KMS-11 (cell line): ENCODE results near the gene MALL.
"Not testable (repeated sequence)": the region's sequence is repeated elsewhere in the genome, so short reads cannot be mapped to it uniquely, and the experiment has no call there.

ENCODE experiments used
- H2AFZ ChIP-seq: fragments of 200-600 bp; sonication (generic); 2 replicates; pipeline ENCODE4 v1.6.1; 2016; ENCODE audit warnings: antibody characterized with exemption, mixed run types, low read depth
- H3K27ac ChIP-seq: fragments of 200-600 bp; sonication (generic); 2 replicates; pipeline ENCODE4 v1.6.1; 2016; ENCODE audit warnings: mild to moderate bottlenecking, mixed run types
- H3K27me3 ChIP-seq: fragments of 200-600 bp; sonication (generic); 2 replicates; pipeline ENCODE4 v1.6.1; 2017; ENCODE audit warnings: mild to moderate bottlenecking, low read depth, mixed run types, moderate library complexity; ENCODE audit not compliant: insufficient read depth
- H3K36me3 ChIP-seq: fragments of 200-600 bp; sonication (generic); 2 replicates; pipeline ENCODE4 v1.6.1; 2017; ENCODE audit warnings: mild to moderate bottlenecking, mixed run types; ENCODE audit not compliant: insufficient read depth
- H3K4me1 ChIP-seq: fragments of 200-600 bp; sonication (generic); 2 replicates; pipeline ENCODE4 v1.6.1; 2016; ENCODE audit warnings: mild to moderate bottlenecking, low read depth, mixed run types; ENCODE audit not compliant: poor library complexity, severe bottlenecking
- H3K4me2 ChIP-seq: fragments of 200-600 bp; sonication (generic); 2 replicates; pipeline ENCODE4 v1.7.0; 2016; ENCODE audit warnings: mild to moderate bottlenecking, mixed run types
- H3K4me3 ChIP-seq: fragments of 200-600 bp; sonication (generic); IDR thresholded peaks from 2 replicates; pipeline ENCODE4 v1.6.1; 2017; ENCODE audit warnings: low read depth, low read length, mixed read lengths; ENCODE audit not compliant: insufficient read depth
- H3K79me2 ChIP-seq: fragments of 200-600 bp; sonication (generic); 2 replicates; pipeline ENCODE4 v1.6.1; 2016; ENCODE audit warnings: low read depth, mixed run types; ENCODE audit not compliant: insufficient read depth
- H3K9ac ChIP-seq: fragments of 200-600 bp; sonication (generic); 2 replicates; pipeline ENCODE4 v1.6.1; 2016; ENCODE audit warnings: mild to moderate bottlenecking, mixed run types
- H4K20me1 ChIP-seq: fragments of 200-600 bp; sonication (generic); 2 replicates; pipeline ENCODE4 v1.6.1; 2016; ENCODE audit warnings: mild to moderate bottlenecking, mixed run types; ENCODE audit not compliant: insufficient read depth
- TF ChIP-seq, protein P1 (sequence below): fragments of 200-600 bp; sonication (generic); conservative IDR thresholded peaks from 2 replicates; pipeline ENCODE4 v1.6.1; 2017; ENCODE audit warnings: low read depth, mild to moderate bottlenecking, antibody characterized with exemption, low read length, moderate library complexity, mixed read lengths

MALL gene

DNA sequence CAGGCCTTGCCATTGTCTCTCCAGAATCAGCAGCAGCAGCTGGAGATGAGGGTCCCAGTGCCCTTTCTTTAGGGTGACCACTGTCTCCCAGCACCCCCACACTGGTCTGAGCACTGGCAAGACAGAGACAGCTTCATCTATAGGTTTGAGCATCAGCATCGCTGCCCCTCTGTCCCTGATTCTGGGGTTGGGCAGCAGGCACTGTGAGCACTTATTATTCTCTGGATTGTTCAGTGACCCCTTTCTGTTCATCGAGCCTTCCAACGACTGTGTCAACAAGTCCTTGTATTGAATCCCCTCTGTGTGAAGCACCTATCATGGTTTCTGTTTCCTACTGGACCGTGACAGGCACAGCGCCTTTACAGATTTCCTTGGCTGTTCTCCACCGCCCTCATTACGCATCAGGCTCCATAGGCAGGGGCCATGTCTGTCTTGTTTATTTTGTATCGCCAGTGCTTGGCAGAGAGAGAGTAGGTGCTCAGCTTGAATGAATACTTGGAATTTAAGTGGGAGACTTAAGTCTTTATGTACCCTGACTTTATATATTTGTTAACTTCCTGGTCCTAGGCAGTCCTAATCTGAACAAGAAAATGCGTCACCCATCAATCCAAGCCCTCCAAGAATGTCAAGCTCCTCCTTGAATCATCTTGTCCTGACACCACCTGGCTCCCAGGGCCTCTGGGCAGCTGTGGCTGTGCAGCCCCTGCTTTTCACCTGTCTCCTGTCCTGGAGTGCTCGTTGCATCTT lies 11.4 kb downstream of the MALL start:
- Histone ChIP-seq H3K27me3 (no peaks in the 10 kb centered on the region), H3K27ac (no peak overlapping the region), H4K20me1 (no peaks in the 10 kb centered on the region), H2AFZ (no peak overlapping the region), H3K79me2 (no peaks in the 10 kb centered on the region), H3K9ac (no peak overlapping the region), H3K4me2 (no peak overlapping the region), H3K4me1 (no peaks in the 10 kb centered on the region), H3K4me3 (no peak overlapping the region), H3K36me3 (no peaks in the 10 kb centered on the region)
- TF ChIP-seq, protein P1, sequence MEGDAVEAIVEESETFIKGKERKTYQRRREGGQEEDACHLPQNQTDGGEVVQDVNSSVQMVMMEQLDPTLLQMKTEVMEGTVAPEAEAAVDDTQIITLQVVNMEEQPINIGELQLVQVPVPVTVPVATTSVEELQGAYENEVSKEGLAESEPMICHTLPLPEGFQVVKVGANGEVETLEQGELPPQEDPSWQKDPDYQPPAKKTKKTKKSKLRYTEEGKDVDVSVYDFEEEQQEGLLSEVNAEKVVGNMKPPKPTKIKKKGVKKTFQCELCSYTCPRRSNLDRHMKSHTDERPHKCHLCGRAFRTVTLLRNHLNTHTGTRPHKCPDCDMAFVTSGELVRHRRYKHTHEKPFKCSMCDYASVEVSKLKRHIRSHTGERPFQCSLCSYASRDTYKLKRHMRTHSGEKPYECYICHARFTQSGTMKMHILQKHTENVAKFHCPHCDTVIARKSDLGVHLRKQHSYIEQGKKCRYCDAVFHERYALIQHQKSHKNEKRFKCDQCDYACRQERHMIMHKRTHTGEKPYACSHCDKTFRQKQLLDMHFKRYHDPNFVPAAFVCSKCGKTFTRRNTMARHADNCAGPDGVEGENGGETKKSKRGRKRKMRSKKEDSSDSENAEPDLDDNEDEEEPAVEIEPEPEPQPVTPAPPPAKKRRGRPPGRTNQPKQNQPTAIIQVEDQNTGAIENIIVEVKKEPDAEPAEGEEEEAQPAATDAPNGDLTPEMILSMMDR = no peak

DNA sequence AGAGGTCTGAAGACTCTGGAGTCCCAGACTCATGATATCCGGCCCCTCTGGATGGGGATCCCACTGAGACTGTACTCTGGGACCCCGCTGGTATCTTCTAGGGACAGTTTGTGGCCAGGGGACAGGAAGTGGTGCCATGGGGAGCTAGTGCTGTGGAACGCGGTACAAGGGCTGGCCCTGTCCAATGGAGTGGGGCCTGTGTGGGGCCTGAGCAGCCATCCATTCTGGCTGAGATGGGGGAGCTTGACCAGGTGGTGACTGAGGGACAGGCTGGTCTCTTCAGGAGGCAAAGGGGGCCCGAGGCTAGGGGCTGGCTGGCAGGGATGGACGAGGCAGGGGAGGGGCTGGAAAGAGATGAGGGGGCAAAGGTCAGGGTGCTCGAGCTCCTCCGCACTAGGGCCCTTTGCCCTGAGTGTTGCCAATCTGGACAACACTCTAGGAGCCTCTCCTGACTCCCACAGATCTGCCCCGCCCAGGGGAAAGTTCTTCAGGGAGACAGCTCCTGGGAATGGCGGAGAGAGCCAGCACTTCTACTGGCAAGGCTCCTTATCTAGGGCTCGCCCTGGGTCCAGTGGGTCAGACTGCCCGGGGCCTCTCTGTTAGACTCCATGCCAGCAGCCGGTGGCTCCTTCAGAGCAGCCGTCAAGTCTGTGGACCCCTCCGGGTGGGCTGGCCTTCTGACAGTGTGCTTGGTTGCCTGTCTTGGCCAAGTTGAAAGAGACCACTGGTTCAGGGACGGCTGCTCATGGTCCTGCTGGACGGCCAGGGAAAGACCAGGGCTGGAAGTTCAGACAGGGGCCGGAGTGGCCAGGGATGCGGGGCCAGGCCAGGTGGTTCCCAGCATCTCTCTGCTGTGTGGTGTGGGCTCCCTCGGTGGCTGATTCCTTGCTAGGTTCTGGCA lies 12.3 kb downstream of the MALL start:
- no peak overlapping the region for H3K4me2 ChIP-seq

DNA sequence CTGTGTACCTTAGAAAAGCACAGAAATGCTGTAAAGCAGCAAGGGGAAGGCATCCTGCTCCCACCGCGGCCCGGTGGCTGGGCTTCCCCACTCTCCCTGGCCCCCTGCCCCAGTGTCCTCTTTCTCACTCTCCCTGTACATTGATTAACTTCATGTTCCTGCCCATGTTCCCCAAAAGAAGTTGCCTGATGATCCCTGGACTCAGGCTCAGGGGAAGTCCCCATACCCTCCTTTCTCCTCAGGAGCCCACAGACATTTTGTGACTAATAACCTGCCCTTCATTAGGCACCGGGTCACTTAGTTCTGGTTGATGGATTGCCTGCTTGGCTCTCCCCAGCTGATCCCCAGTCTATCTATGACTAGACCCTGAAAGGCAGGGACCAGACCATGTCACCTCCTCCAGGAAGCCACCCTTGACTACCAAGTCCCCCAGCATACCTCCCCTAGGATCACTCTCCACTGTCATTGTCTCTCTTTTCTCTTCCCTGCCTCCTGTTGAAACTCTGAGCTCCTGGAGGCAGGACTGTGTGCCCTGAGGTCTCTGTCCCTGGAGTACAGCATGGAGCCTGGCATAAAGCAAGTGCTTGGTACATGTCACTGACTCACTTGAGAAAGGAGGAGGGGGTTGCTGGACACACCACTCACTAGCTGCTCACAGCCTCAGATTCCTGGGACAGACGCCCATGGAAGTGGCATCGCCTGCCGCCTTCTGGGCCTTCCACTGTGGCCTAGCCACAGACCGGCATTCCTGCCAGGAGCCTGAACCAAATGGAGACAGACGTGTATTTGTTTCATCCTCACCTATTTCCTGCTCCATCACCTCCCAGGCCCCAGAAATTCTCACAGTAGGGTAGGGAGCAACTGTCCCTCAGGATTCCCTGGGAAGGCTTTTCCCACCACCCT lies 13.5 kb downstream of the MALL start:
- Histone ChIP-seq H3K79me2 (no peaks in the 10 kb centered on the region), H3K4me1 (no peaks in the 10 kb centered on the region), H3K36me3 (no peaks in the 10 kb centered on the region), H3K27ac (no peak overlapping the region), H3K4me3 (no peak overlapping the region), H3K27me3 (no peaks in the 10 kb centered on the region), H3K4me2 (no peak overlapping the region), H4K20me1 (no peaks in the 10 kb centered on the region), H2AFZ (no peak overlapping the region), H3K9ac (no peak overlapping the region)
- TF ChIP-seq, protein P1 = no peak

More for the DNA sequence above, 12.3 kb downstream of the MALL start:
- TF ChIP-seq, protein P1 = no peak
- no peak overlapping the region for H3K9ac ChIP-seq
- no peaks in the 10 kb centered on the region for H4K20me1 ChIP-seq
- no peaks in the 10 kb centered on the region for H3K79me2 ChIP-seq
- H3K4me3 ChIP-seq = no peak overlapping the region
- no peak overlapping the region for H2AFZ ChIP-seq
- no peaks in the 10 kb centered on the region for H3K36me3 ChIP-seq
- no peak overlapping the region for H3K27ac ChIP-seq
- no peaks in the 10 kb centered on the region for H3K4me1 ChIP-seq
- H3K27me3 ChIP-seq = no peaks in the 10 kb centered on the region

DNA sequence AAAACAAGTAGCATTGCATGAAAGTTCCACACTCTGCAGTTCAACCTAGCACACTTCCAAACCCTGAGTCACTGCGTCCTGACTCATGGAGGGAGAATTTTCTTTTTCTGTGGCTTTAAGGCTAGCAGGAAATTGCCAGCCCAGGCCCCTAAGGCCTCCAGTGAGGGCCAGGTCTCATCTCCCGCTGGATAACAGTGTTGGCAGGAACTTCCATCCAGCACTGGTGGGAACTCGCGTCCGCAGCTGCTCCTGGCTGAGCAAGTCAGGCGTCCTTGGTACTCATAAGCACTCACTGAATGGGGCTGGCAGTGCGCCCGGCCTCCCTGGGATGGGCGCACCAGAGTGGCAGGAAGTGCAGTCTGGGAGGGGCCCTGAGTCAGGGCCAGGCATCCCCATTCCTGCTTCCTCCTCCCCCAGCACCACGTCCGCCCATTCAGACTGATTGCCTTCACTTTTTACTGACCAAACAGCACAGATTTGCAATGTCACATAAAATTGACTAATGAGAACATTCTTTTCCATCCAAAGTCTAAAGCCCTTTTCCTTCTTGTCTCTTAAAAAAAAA lies 14.3 kb downstream of the MALL start:
- H3K4me3 ChIP-seq = no peak overlapping the region

DNA sequence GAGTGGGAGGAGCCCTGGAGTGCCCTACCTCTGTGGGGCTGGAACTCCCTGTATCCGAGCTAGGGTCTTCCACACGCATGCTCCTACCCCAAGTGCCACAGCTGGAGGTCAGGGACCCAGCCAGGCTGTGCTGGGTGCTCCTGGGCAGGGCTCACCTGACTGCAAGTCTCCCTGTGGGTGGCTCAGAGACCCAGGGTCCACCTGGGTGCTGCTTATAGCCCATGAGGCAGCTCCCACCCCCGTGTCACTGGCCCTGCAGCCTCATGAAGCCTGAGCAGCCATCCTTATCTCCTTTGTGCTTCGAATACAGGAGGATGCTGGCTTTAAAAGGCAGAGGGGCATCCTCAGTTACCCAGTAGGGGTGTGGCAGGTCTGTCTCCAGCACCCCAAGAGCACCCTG lies 14.7 kb downstream of the MALL start:
- H3K4me3 ChIP-seq, H3K4me2 ChIP-seq, H3K4me1 ChIP-seq, H3K36me3 ChIP-seq, H3K27me3 ChIP-seq, H4K20me1 ChIP-seq, H3K27ac ChIP-seq, H2AFZ ChIP-seq, H3K79me2 ChIP-seq, H3K9ac ChIP-seq: not testable (repeated sequence)

More for the DNA sequence above, 14.3 kb downstream of the MALL start:
- Histone ChIP-seq H3K79me2 (no peaks in the 10 kb centered on the region), H3K4me1 (no peaks in the 10 kb centered on the region), H3K36me3 (no peaks in the 10 kb centered on the region), H3K4me2 (no peak overlapping the region), H3K27me3 (no peaks in the 10 kb centered on the region), H2AFZ (no peak overlapping the region), H4K20me1 (no peaks in the 10 kb centered on the region), H3K27ac (no peak overlapping the region), H3K9ac (no peak overlapping the region)
- TF ChIP-seq, protein P1 = no peak
